Activated T-helper 1 cell treated with anti-CD3 and anti-CD28 coated beads, Interleukin-2, amount 50 U/mL, for 16 hours (primary cell): Measurements from ENCODE around the gene PTK7.
A peak's percentile ranks its signal among the peaks of the same experiment; 100 is the strongest.
"Not testable (repeated sequence)": the region's sequence is repeated elsewhere in the genome, so short reads cannot be mapped to it uniquely, and the experiment has no call there.

Experiments used
- DNase-seq, 2 donors: peaks; one replicate each; pipeline ENCODE4 v3.0.0-alpha.2; 2020; ENCODE audit warnings: low read depth in 1 of 2, low spot score in 1 of 2

Gene PTK7

DNA sequence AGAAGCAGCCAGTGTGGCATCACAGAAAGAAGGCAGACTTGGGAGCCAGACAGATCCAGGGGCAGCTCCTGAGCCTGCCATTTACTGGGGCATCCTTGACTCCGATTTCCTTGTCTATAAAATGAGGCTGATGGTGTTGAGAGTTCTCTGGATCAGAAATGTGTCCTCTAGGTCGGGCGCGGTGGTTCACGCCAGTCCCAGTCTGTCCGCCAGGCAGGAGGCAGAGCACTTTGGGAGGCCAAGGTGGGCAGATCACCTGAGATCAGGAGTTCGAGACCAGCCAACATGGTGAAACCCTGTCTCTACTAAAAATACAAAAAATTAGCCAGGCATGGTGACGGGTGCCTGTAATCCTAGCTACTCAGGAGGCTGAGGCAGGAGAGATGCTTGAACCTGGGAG, 41.4 kb downstream of the PTK7 start:
- not testable (repeated sequence) for DNase-seq

DNA sequence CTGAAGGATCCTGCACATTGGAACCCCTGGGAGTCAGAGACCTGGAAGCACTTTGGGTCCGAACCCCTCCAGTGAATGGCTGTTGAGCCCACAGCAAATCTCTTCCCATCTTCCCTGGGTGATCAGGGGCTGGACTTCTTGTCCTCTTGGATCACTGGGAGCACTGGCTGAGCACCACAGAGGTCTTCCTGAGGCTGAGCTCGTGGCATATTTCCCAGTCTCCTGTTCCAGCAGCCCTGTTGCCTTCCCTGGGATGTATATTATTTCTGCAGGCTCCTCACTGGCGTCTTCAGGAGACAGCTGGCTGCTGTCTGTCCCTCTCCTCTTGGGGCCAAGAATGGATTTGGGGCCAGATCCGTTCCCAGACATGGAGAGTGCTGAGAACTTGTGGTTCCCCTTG, 43.4 kb downstream of the PTK7 start:
- no peak for DNase-seq

DNA sequence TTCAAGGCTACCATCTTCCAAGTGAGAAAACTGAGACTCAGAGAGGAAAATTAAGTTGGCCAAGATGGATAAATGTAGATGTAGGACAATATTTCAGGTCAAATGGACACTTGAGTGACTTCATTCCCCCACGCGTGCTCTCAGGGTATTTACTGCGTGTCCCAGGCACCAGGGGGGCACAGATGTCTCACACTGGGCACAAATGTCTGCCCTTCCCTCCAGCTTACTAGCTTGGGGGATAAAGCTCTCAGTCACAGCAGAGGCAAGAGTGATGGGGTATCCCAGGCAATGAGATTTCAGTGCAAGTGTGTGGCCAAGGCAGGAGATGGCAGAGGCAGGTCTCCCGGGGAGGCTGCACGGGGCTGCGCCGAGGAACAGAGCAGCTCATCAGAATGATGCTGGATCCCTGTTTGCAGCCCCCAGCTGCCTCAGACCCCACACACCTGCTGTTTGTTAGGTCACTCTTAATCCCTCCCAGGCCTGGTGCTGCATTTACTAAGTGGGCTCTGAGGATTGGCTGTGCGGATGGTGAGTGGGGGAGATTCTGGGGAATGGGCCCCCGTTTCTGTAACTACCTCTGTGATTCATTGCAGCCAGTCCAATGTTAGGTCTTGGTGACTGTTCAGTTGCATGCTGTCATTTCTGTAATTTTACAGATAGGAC, 44.1 kb downstream of the PTK7 start:
- no peak for DNase-seq

DNA sequence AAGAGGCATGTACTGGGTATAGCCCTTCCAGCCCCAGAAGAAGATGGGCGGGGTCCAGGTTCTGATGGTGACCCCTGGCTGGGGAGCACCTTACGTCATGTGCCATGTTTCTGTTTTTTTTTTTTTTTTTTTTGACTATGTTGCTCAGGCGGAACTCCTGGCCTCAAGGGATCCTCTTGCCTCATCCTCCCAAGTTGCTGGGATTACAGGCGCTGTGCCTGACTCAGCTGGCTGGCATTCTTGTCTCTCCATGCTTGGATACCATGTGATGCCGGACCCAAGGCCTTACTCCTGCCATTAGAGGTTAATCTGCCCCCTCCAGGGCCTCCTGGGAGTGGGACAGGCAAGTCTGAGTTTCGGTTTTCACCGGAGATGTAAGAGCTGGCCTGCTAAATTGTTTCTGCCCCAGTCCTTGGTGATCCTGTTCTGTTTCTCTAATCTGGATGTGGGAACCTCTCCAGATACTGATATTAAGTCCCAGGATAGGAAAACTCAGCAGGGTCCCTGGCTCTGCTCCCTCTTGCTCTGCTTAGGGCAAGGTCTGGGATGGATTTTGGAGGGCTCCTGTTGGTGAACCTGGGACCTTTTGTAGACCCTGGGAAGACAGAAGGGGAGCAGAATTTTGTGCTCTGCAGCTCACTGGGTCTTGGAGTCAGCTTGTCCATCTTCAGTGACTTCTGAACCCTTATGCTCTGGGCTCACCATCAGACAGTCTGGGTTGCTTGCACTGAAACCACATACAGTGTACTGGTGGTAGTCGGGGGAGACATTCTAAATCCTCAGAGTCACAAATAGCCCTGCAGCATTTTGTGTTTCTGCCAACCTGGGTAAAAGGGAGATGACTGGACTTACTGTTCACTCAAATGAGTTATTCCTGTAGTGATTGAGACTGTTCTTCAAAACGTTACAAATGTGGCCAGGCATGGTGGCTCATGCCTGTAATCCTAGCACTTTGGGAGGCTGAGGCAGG, 45.1 kb downstream of the PTK7 start:
- DNase-seq = no peak

DNA sequence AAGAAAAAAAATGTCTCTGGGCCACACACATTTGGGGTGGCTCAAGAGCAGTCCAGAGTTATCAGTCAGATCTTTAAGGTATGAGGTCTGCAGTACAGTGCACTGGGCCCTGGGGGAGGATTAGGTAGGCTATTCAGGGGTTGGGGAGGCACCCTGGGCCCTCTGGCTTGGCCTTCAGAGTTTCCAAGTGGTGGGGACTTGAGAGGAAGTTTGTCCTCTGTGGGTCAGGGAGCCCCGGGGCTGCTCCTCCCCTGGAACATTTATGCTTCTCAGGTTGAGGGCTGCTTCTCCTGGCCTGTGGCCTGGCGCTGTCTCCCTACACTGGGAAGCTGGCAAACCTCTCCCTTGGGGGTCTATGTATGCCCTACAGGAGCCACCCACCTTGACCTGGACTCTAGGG, 46.0 kb downstream of the PTK7 start:
- DNase-seq = no peak

DNA sequence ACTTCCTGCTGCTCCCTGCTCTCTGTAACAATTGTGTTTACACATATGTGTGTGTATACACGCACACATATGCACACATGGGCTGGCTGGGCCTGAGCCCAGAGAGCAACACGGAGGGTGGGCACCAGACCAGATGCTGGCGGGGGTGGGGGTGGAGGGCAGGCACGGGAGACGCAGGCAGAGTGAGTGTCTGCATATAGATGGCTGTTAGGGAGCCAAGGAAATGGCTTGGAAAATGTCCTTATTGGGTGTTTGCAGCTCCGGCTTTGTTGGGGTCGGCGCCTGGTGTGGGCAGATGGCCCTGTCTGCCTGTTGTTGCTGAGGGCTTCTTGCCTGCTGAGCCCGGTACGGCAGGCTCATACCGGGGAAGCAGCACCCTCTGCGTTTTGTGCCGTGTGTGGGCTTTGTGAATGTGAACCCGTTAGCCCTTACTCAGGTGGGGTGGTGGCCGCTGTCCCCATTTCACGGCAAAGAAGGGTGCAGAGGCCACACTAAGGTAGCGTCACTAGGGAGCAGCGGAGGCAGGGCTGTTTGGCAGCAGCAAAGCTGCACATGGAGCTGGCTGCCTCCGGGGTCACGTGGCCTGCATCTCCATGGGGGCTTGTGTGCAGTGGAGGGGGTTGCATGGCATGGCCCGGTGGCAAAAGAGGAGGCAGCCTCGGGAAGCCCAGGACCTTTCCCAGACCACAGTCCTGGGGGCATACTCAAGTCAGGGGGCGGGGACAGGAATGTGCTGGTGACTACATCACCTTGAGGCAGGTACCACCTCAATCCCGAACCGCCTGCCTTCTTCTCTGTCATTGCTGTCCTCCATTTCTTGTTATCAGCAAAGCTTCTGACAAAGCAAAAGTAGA, 47.6 kb downstream of the PTK7 start:
- no peak for DNase-seq

DNA sequence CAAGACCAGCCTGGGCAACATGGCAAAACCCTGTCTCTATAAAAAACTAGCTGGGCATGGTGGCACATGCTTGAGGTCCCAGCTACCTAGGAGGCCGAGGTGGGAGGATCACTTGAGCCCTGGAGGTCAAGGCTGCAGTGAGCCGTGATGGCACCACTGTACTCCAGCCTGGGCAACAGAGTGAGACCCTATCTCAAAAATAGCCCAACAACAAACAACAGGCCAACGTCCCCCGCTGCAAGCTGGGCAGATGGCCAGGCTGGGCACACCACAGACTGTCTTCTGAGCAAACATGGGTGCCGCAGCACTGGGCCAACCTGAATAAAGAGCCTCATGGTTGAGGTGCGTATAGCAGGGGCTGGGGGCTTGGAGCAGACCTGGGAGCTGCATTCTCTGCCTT, 48.4 kb downstream of the PTK7 start:
- no peak for DNase-seq

DNA sequence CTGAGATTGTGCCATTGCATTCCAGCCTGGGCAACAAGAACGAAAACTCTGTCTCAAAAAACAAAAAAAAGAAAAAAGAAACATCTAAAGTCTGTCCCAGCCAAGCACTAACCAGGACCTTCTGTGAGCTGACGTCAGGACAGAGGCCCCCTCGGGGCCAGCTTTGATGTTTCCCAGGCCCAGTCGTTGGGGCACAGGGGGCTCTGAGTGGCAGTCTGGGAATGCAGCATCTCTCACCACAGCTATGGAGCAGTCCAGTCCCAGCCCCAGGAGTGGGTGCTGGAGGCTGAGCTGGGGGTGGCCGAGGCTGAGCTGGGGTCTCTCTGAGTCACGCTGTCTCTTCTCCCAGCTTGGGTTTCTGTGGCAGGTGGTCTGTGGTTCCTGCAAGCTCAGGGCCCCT, 49.0 kb downstream of the PTK7 start:
- DNase-seq = no peak

DNA sequence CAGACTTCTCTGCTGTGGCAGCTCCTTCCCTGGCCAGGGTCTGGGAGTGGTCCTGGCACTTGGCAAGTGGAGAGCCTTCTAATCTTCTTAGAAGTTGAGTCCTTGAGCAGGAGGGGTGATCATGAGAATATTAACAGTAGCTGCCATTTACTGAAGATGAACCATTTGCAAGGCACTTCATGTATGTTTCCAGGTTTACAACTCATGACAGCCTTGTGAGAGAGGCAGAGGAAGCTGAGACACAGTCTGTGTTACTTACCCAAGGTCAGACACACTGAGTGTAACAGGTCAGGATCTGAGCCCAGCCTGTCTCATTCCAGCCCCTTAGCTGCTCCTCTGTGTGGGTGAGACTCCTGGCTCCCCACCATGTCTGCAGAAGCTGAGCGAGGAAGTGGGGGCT, 49.4 kb downstream of the PTK7 start:
- no peak for DNase-seq

DNA sequence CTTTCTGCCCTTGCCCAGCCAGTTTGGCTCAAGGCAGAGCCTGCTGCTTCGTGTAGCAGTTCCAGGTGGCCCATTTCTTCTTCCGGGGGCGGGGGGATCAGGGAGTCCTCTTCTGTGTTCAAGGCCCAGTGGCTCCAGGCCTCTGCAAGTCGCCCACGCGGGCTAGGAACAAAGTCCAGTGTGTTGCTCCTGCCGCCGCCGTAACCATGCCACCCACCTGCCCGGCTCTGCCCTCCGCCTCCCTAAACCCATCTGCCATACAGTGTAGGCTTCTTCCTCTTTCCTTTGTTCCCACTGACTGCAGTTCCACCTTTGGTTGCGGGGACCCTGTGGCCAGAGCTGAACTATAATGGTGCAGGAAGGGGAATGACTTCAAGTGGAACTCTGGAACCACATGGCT, 51.1 kb downstream of the PTK7 start:
- DNase-seq = no peak

DNA sequence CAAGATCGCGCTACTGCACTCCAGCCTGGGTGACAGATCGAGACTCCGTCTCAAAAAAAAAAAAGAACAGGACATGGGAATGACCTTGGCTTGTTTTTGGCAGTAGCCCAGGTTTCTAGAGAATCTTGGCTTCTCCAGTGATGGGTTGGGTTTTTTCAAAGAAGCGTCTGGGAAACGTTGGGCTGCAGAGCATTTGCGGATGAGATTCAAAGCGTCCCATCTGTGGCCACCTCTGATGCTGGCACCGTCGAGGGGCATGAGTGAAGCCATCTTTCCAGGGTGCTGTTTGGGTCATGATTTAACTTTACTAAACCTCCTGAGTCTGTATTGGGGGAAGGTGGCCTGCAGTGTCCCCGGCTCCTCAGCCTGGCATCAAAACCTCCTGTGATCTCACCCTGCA, 51.8 kb downstream of the PTK7 start:
- DNase-seq = no peak

DNA sequence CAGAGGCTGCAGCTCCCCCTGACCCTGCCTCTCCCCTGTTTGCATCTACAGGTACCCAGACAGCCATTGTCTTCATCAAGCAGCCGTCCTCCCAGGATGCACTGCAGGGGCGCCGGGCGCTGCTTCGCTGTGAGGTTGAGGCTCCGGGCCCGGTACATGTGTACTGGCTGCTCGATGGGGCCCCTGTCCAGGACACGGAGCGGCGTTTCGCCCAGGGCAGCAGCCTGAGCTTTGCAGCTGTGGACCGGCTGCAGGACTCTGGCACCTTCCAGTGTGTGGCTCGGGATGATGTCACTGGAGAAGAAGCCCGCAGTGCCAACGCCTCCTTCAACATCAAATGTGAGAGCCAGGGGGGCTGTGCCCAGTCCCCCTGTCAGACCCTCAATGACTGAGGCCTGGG, 52.8 kb downstream of the PTK7 start:
- DNase-seq = no peak

DNA sequence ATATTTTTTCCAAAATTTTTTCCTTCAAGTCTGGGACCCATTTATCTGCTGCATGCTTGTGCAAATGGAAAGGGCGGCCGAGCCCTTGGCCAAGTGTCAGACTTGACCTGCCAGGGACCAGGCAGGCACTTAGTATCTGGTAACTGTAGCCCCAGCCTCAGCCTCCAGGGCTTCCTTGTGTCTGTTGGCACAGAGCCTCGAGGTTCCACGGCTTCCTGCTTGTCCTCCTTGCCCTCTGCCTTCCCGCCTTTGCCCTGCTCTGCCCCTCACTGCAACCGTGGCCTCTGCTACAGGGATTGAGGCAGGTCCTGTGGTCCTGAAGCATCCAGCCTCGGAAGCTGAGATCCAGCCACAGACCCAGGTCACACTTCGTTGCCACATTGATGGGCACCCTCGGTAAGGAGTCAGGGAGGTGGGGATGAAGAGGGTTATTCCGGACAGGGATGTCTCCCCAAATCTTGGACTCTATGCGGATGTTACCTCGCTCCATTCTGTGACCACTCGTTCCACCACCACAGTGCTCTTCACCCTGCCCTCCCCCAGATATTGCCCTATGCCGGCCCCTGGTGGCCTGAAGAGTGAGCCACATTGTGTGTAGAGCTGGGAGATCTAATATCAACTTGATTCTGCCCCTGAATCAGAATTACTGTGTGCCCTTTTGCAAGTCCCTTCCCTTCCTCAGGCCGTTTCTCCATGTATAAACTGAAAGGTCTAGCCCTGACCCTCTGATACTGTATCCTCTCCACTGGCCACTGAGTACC, 53.5 kb downstream of the PTK7 start:
- DNase-seq = no peak

DNA sequence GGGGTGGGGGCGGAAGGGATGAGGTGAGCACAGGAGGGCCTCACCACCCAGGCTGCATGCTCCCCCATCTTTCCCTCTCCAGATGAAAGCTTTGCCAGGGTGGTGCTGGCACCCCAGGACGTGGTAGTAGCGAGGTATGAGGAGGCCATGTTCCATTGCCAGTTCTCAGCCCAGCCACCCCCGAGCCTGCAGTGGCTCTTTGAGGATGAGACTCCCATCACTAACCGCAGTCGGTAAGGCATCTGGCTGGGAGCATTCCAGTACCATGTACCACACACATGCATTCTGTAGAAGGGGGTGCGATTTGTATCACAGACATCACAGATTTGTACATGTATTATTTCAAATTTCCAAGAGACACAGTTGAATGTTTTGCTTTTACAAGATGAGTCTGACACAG, 54.3 kb downstream of the PTK7 start:
- no peak for DNase-seq

DNA sequence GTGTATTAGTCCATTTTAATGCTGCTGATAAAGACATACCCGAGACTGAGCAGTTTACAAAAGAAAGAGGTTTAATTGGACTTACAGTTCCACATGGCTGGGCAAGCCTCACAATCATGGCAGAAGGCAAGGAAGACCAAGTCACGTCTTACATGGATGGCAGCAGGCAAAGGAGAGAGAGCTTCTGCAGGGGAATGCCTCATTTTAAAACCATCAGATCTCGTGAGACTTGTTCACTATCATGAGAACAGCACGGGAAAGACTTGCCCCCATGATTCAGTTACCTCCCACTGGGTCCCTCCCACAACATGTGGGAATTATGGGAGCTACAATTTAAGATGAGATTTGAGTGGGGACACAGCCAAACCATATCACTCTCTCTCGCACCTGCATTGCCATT, 55.3 kb downstream of the PTK7 start:
- not testable (repeated sequence) for DNase-seq

DNA sequence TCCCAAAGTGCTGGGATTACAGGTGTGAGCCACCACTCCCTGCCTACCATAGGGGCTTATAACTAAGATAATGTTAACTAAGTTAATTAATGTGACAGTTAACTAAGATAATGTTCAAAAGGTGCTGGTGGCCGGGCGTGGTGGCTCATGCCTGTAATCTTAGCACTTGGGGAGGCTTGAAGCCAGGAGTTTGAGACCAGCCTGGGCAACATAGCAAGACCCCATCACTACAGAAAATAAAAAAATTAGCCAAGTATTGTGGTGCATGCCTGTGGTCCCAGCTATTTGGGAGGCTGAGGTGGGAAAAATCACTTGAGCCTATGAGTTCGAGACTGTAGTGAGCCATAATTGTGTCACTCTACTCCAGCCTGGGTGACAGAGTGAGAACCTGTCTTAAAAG, 62.2 kb downstream of the PTK7 start:
- DNase-seq = no peak

DNA sequence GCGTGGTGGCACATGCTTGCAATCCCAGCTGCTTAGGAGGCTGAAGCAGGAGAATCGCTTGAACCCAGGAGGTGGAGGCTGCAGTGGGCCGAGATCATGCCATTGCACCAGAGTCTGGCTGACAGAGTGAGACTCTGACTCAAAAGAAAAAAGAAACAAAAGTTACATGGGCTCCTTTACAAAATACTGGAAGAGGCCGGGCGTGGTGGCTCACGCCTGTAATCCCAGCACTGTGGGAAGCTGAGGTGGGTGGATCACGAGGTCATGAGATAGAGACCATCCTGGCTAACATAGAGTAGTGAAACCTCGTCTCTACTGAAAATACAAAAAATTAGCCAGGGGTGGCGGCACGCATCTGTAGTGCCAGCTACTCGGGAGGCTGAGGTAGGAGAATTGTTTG, 63.9 kb downstream of the PTK7 start:
- not testable (repeated sequence) for DNase-seq

DNA sequence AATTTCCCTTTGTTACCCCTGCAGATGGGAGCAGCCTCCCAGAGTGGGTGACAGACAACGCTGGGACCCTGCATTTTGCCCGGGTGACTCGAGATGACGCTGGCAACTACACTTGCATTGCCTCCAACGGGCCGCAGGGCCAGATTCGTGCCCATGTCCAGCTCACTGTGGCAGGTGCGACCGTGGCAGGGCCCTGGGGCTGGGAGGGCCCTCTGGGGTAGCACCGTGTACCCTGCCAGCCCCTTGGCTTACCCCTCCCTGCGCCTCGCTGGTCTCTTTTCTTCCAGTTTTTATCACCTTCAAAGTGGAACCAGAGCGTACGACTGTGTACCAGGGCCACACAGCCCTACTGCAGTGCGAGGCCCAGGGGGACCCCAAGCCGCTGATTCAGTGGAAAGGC, 65.5 kb downstream of the PTK7 start:
- no peak for DNase-seq

DNA sequence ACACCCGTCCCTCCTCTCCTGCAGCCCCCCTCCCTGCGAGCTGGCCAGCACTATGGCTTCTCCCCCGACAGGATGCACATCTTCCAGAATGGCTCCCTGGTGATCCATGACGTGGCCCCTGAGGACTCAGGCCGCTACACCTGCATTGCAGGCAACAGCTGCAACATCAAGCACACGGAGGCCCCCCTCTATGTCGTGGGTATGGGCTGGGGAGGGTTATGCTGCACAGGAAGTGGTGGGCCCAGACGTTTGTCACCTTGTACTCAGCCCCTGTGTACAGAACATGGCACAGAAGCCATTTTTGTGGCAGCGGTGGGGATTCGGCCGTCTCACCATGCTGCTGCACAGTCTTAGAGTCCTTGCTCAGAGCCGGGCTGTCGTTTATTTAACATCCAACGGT, 66.0 kb downstream of the PTK7 start:
- no peak for DNase-seq

DNA sequence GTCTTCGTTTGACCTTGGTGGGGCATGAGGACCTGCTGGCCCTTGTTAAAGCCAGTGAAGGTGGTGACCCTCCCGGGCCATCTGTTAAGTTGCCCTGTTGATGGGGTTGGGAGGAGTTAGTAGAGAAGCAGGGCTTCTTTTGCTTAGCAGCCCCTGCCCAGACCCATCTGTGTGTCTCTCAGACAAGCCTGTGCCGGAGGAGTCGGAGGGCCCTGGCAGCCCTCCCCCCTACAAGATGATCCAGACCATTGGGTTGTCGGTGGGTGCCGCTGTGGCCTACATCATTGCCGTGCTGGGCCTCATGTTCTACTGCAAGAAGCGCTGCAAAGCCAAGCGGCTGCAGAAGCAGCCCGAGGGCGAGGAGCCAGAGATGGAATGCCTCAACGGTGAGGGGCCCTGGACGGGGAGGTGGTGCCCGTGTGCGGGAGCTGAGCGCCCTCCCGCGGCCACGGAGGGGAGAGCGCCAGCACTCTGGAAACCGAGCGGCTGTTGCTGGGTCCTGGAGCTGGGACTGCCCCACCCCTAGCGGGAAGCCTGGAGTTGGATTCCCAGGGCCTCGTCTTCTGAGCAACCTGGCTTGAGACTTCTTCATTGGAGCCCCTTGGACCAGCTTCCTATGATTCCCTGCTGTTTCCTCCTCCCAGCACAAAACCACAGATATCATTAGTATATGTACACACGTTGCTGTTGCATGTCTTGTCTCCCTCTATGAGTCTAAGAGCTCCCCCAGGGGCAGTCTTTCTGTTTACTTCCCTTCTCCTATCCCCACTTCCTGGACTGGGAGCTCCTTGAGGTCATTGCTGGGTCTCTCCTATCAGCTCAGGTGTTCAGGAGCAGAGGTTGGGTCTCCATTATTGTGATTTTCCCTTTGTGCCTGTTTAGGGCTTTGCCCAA, 67.4 kb downstream of the PTK7 start:
- DNase-seq = peak; percentile 37 to 63
